HCT116 (cell line): ENCODE results near the gene SKA3. TPM values are rescaled to one million over a fixed set of nuclear protein-coding genes. Genes with fewer than 3 reads are reported as not detected.

Experiments
- ATAC-seq: fragments of 200-7000 bp; cut with Tn5 transposase; 2 replicates; pipeline ENCODE4 v1.9.1; 2020; ENCODE audit warnings: mild to moderate bottlenecking, moderate library complexity
- BruUV-seq: library from RNA; stranded (reverse); fragments of 400-500 nt; replicated peaks from 2 replicates; lab custom pipeline; 2021; lab: Mats Ljungman, UMichigan
- CTCF ChIA-PET: fragments of 300-600 bp; sonication (Branson Sonifier 250); formaldehyde crosslinking; loops from one replicate; lab custom pipeline; 2021; ENCODE audit warnings: antibody characterized with exemption; lab: Charles Lee
- POLR2A ChIA-PET: fragments of 300-600, 350-600 bp; sonication (Branson Sonifier 250); formaldehyde crosslinking; loops from one replicate; lab custom pipeline; 2021; ENCODE audit warnings: antibody characterized with exemption; lab: Charles Lee
- RAD21 ChIA-PET, 2 experiments: fragments of 300-600 bp; sonication (Branson Sonifier 250); formaldehyde crosslinking; loops; one replicate each; lab custom pipeline; 2023; ENCODE audit warnings: low total read pairs in 2 of 2; ENCODE audit not compliant: uncharacterized antibody in 2 of 2, unreplicated experiment in 2 of 2, low non-redundant PET in 1 of 2; lab: Charles Lee
- DNase-seq: peaks from one replicate; pipeline ENCODE4 v3.0.0-alpha.2; 2010; ENCODE audit warnings: low read depth, low spot score
- H2AFZ ChIP-seq: fragments of 200-600 bp; shearing (Covaris generic), sonication (generic); 2 replicates; pipeline ENCODE4 v1.6.1; 2017; ENCODE audit warnings: low read depth, mixed run types, mixed read lengths, antibody characterized with exemption, low read length; ENCODE audit not compliant: poor library complexity, severe bottlenecking
- H3K27ac ChIP-seq: 2 replicates; pipeline ENCODE4 v1.5.1; 2012; ENCODE audit warnings: low read depth, low read length
- H3K27me3 ChIP-seq: fragments of 200-600 bp; sonication (generic); 2 replicates; pipeline ENCODE4 v1.6.1; 2016; ENCODE audit warnings: mixed run types, low read length, mixed read lengths; ENCODE audit not compliant: insufficient read depth
- H3K36me3 ChIP-seq, 2 experiments: fragments of 200-500 bp in 1 of 2; fragments of 200-600 bp in 1 of 2; sonication (Bioruptor generic) in 1 of 2; sonication (generic) in 1 of 2; 2 replicates each; pipeline versions ENCODE4 v1.5.1 to v1.6.1; 2014 to 2016; ENCODE audit warnings: low read length in 2 of 2, inconsistent platforms in 1 of 2, mixed read lengths in 1 of 2, mixed run types in 1 of 2; ENCODE audit not compliant: insufficient read depth in 2 of 2, control insufficient read depth in 1 of 2
- H3K4me1 ChIP-seq, 2 experiments: fragments of 200-600 bp in 1 of 2; sonication (generic) in 1 of 2; 2 replicates each; pipeline versions ENCODE4 v1.5.1 to v1.6.1; 2012 to 2017; ENCODE audit warnings: low read length in 2 of 2, inconsistent platforms in 1 of 2, mild to moderate bottlenecking in 1 of 2, mixed read lengths in 1 of 2, mixed run types in 1 of 2, moderate library complexity in 1 of 2; ENCODE audit not compliant: insufficient read depth in 2 of 2, control insufficient read depth in 1 of 2
- H3K4me2 ChIP-seq: fragments of 200-600 bp; sonication (generic); 2 replicates; pipeline ENCODE4 v1.6.1; 2017; ENCODE audit warnings: mixed run types, low read length, mixed read lengths
- H3K4me3 ChIP-seq, 2 experiments: fragments of 200-600 bp in 1 of 2; sonication (generic) in 1 of 2; replicated peaks in 1 of 2; 2 replicates each; pipeline ENCODE4 v1.5.1; 2011 to 2016; ENCODE audit warnings: low read length in 2 of 2, control low read depth in 1 of 2, low read depth in 1 of 2, mild to moderate bottlenecking in 1 of 2, mixed read lengths in 1 of 2, mixed run types in 1 of 2
- H3K79me2 ChIP-seq: fragments of 200-600 bp; sonication (generic); 2 replicates; pipeline ENCODE4 v1.6.1; 2017; ENCODE audit warnings: mild to moderate bottlenecking, mixed run types, low read length, moderate library complexity, mixed read lengths; ENCODE audit not compliant: insufficient read depth
- H3K9ac ChIP-seq: fragments of 200-600 bp; sonication (generic); 2 replicates; pipeline ENCODE4 v1.6.1; 2016; ENCODE audit warnings: low read length, mixed read lengths
- H3K9me2 ChIP-seq: fragments of 200-600 bp; sonication (generic), shearing (Covaris generic); 2 replicates; pipeline ENCODE4 v1.6.1; 2017; ENCODE audit warnings: mixed run types, mild to moderate bottlenecking, moderate library complexity; ENCODE audit not compliant: insufficient read depth
- H3K9me3 ChIP-seq, 2 experiments: fragments of 200-500 bp in 1 of 2; fragments of 200-600 bp in 1 of 2; sonication (Bioruptor generic) in 1 of 2; sonication (generic) in 1 of 2; 2 replicates each; pipeline ENCODE4 v1.6.1; 2014 to 2017; ENCODE audit warnings: low read length in 2 of 2, mixed read lengths in 2 of 2, inconsistent platforms in 1 of 2, low read depth in 1 of 2, mild to moderate bottlenecking in 1 of 2, mixed run types in 1 of 2, moderate library complexity in 1 of 2; ENCODE audit not compliant: control insufficient read depth in 1 of 2, insufficient read depth in 1 of 2
- H4K20me1 ChIP-seq: fragments of 200-600 bp; sonication (generic), shearing (Covaris generic); 2 replicates; pipeline ENCODE4 v1.6.1; 2017; ENCODE audit warnings: mixed run types, mild to moderate bottlenecking, moderate library complexity; ENCODE audit not compliant: insufficient read depth
- CEBPB ChIP-seq: IDR thresholded peaks from 2 replicates; pipeline ENCODE4 v1.6.1; 2012; ENCODE audit warnings: low read depth
- ELF1 ChIP-seq: IDR thresholded peaks from 2 replicates; pipeline ENCODE4 v1.6.1; 2012; ENCODE audit warnings: low read depth, borderline replicate concordance
- FOSL1 ChIP-seq: IDR thresholded peaks from 2 replicates; pipeline ENCODE4 v1.6.1; 2012; ENCODE audit warnings: low read depth
- POLR2A ChIP-seq: IDR thresholded peaks from 2 replicates; pipeline ENCODE4 v1.7.0; 2011; ENCODE audit warnings: borderline replicate concordance; ENCODE audit not compliant: insufficient read depth, insufficient read length; ENCODE audit errors: extremely low read depth
- POLR2AphosphoS5 ChIP-seq: IDR thresholded peaks from 2 replicates; pipeline ENCODE4 v1.6.1; 2011; ENCODE audit warnings: mild to moderate bottlenecking, low read depth, low read length, moderate library complexity
- SIN3A ChIP-seq: IDR thresholded peaks from 2 replicates; pipeline ENCODE4 v1.6.1; 2012; ENCODE audit warnings: low read depth
- ZBTB33 ChIP-seq: IDR thresholded peaks from 2 replicates; pipeline ENCODE4 v1.6.1; 2011; ENCODE audit warnings: mild to moderate bottlenecking, low read length, moderate library complexity; ENCODE audit not compliant: insufficient replicate concordance; ENCODE audit errors: extremely low read depth
- ZFX ChIP-seq: fragments of 450-650 bp; IDR thresholded peaks from 2 replicates; pipeline ENCODE4 v1.6.1; 2017
- intact Hi-C: fragments of 100-400 bp; cut with micrococcal nuclease; formaldehyde crosslinking; loops from 2 replicates; pipeline ENCODE4 v1.10.0; 2022
- total RNA-seq: library from RNA; stranded (reverse); gene quantifications from one replicate; pipeline ENCODE4 v1.2.1, GENCODE V29; 2021; ENCODE audit not compliant: unreplicated experiment
- TF ChIP-seq, protein P1 (sequence below), 3 experiments: fragments of 200-600 bp in 1 of 3; sonication (generic) in 1 of 3; IDR thresholded peaks in 2 of 3; conservative IDR thresholded peaks in 1 of 3; 2 replicates each; pipeline ENCODE4 v1.5.1; 2012 to 2017; ENCODE audit warnings: low read depth in 2 of 3, low read length in 2 of 3, antibody characterized with exemption in 1 of 3, borderline replicate concordance in 1 of 3, control low read depth in 1 of 3, mild to moderate bottlenecking in 1 of 3, mixed read lengths in 1 of 3, mixed run types in 1 of 3, moderate library complexity in 1 of 3; ENCODE audit not compliant: insufficient read depth in 1 of 3

SKA3 gene
- total RNA-seq, 1 experiment from 2014 or later, result 43.3 TPM

DNA sequence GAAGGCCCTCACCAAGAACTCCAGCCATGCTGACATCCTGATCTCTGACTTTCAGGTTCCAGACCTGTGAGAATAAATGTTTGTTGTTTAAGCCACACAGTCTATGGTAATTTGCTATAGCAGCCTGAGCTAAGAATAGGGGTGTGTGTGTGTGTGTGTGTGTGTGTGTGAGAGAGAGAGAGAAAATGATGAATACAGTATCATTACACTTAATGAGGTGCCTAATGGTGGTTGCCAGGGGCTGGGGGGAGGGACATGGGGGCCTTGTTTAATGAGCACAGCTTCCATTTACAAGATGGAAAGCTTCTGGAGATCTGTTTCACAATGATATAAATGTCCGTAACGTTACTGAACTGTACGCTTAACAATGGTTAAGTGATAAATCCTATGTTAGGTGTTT lies 61.1 kb downstream of the SKA3 start:
- intact Hi-C loops, result no loop called here
- ChIA-PET CTCF (no interaction called here), POLR2A (no interaction called here), RAD21 (no interaction called here)
- no peak overlapping the region for H2AFZ ChIP-seq
- H3K9me3 ChIP-seq, result no peaks in the 10 kb centered on the region
- H3K4me1 ChIP-seq, result no peaks in the 10 kb centered on the region
- no peak overlapping the region for H3K4me2 ChIP-seq
- no TSS peak for BruUV-seq
- DNase-seq (no peak), ATAC-seq (no peak)
- no peaks in the 10 kb centered on the region for H3K36me3 ChIP-seq
- no peaks in the 10 kb centered on the region for H3K79me2 ChIP-seq
- no peaks in the 10 kb centered on the region for H4K20me1 ChIP-seq
- no peaks in the 10 kb centered on the region for H3K27me3 ChIP-seq
- H3K9ac ChIP-seq, result no peak overlapping the region
- no peak overlapping the region for H3K27ac ChIP-seq
- no peak overlapping the region for H3K4me3 ChIP-seq
- no peak for TF ChIP-seq SIN3A
- TF ChIP-seq CEBPB, result no peak
- TF ChIP-seq, protein P1, sequence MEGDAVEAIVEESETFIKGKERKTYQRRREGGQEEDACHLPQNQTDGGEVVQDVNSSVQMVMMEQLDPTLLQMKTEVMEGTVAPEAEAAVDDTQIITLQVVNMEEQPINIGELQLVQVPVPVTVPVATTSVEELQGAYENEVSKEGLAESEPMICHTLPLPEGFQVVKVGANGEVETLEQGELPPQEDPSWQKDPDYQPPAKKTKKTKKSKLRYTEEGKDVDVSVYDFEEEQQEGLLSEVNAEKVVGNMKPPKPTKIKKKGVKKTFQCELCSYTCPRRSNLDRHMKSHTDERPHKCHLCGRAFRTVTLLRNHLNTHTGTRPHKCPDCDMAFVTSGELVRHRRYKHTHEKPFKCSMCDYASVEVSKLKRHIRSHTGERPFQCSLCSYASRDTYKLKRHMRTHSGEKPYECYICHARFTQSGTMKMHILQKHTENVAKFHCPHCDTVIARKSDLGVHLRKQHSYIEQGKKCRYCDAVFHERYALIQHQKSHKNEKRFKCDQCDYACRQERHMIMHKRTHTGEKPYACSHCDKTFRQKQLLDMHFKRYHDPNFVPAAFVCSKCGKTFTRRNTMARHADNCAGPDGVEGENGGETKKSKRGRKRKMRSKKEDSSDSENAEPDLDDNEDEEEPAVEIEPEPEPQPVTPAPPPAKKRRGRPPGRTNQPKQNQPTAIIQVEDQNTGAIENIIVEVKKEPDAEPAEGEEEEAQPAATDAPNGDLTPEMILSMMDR (IDR thresholded peaks at IDR 0.05 in 2 of 3, conservative IDR thresholded peaks at IDR 0.05 in 1 of 3; ENCODE audit: borderline replicate concordance in 1 of 3, insufficient read depth in 1 of 3, low read depth in 2 of 3, low read length in 2 of 3), result no peak
- TF ChIP-seq POLR2A, result no peak
- TF ChIP-seq ZFX, result no peak
- TF ChIP-seq FOSL1, result no peak
- TF ChIP-seq POLR2AphosphoS5, result no peak
- TF ChIP-seq ELF1, result no peak
- no peak for TF ChIP-seq ZBTB33
- TF ChIP-seq, all 23 proteins: peak for 0
- no peaks in the 10 kb centered on the region for H3K9me2 ChIP-seq
